ENCODE measurements around the gene CCDC9B.

- no peak for TF ChIP-seq MAX (IDR thresholded peaks at IDR 0.05; ENCODE audit: low read depth)
- no peak for TF ChIP-seq MEF2A (IDR thresholded peaks at IDR 0.05; ENCODE audit: borderline replicate concordance, low read depth)
- TF ChIP-seq CTCF (IDR thresholded peaks at IDR 0.05) = no peak
Observed at GRCh38 chr15:40293006-40293405, 47.7 kb downstream of the CCDC9B start.

Data from SK-N-SH (cell line).